Thyroid gland (tissue), 4 donors: ENCODE results near the gene NFYC. TPM values are rescaled to one million over a fixed set of nuclear protein-coding genes. Genes with fewer than 3 reads are reported as not detected.
A peak's percentile ranks its signal among the peaks of the same experiment; 100 is the strongest.

Source experiments
- DNase-seq, 2 donors: peaks; one replicate each; pipeline ENCODE4 v3.0.0-alpha.2; 2019
- H3K27ac ChIP-seq, 3 donors: fragments of 200-600 bp; sonication (generic); 1 replicate in 2 of 3; 2 replicates in 1 of 3; pipeline ENCODE4 v1.5.1; 2016 to 2019; ENCODE audit warnings: mild to moderate bottlenecking in 1 of 3, moderate library complexity in 1 of 3
- H3K27me3 ChIP-seq: fragments of 200-600 bp; sonication (generic); one replicate; pipeline ENCODE4 v1.5.1; 2019
- H3K36me3 ChIP-seq, 2 donors: fragments of 200-600 bp; sonication (generic); one replicate each; pipeline ENCODE4 v1.5.1; 2016 to 2019
- H3K4me1 ChIP-seq, 2 donors: fragments of 200-600 bp; sonication (generic); one replicate each; pipeline ENCODE4 v1.5.1; 2017 to 2019
- H3K4me3 ChIP-seq, 3 donors: fragments of 200-600 bp; sonication (generic); replicated peaks in 1 of 3; 1 replicate in 2 of 3; 2 replicates in 1 of 3; pipeline ENCODE4 v1.5.1; 2016; ENCODE audit warnings: mild to moderate bottlenecking in 1 of 3
- H3K9me3 ChIP-seq: fragments of 200-600 bp; sonication (generic); one replicate; pipeline ENCODE4 v1.5.1; 2017
- CTCF ChIP-seq, 6 experiments: fragments of 200-600 bp in 3 of 6; fragments of 450-650 bp in 3 of 6; sonication (generic) in 3 of 6; IDR thresholded peaks; one replicate each; pipeline ENCODE4 v1.5.1; 2016 to 2019; ENCODE audit warnings: antibody characterized with exemption in 6 of 6, mild to moderate bottlenecking in 2 of 6, inconsistent platforms in 1 of 6, moderate library complexity in 1 of 6
- POLR2A ChIP-seq, 2 donors: fragments of 450-650 bp; IDR thresholded peaks; one replicate each; pipeline ENCODE4 v1.6.1; 2017; ENCODE audit warnings: antibody characterized with exemption in 2 of 2, mild to moderate bottlenecking in 2 of 2, moderate library complexity in 1 of 2
- WGBS, 2 donors: methylation state at CpG; one replicate each; pipeline ENCODE4 v1.1.5; 2017; 5-methylcytosine and 5-hydroxymethylcytosine counted together
- intact Hi-C: fragments of 100-400 bp; cut with DNase I; formaldehyde crosslinking; loops from one replicate; pipeline ENCODE4 v1.15.1; 2023
- microRNA counts, 2 donors: library from miRNA; unstranded; fragments of <30 nt; microRNA quantifications; one replicate each; lab custom pipeline; 2016 to 2017
- microRNA-seq: library from miRNA; unstranded; fragments of <30 nt; microRNA quantifications from one replicate; pipeline ENCODE4, GENCODE V29; 2016
- small RNA-seq: library from RNA; depleted of rRNA; stranded (forward); fragments of <200 nt; gene quantifications from one replicate; pipeline ENCODE3, GENCODE V24; 2016
- total RNA-seq, 4 donors: library from RNA; depleted of rRNA; stranded (reverse); fragments of >200 nt; gene quantifications; one replicate each; pipeline ENCODE4 v1.2.3, GENCODE V29; 2016

Gene NFYC
- total RNA-seq, 4 donors from 2014 or later = 70.5 to 175 (median 96.7) TPM

- Histone ChIP-seq H3K4me3 (no peak overlapping the region), H3K27me3 (no peaks in the 10 kb centered on the region), H3K9me3 (no peaks in the 10 kb centered on the region), H3K4me1 (peaks cover 9 to 10% of the 10 kb centered on the region in 2 donors), H3K36me3 (no peaks in the 10 kb centered on the region), H3K27ac (no peak overlapping the region)
- TF ChIP-seq CTCF (IDR thresholded peaks at IDR 0.05) = no peak
- TF ChIP-seq POLR2A (IDR thresholded peaks at IDR 0.05) = no peak
- WGBS, 2 donors = 89 to 100% methylated on average over 2 to 3 of the region's 3 CpGs
- intact Hi-C loops = no loop called here
- DNase-seq = no peak
These were observed 128.8 kb downstream of the NFYC start for GRCh38 chr1:40820251-40820797.

MicroRNA genes within 50 kb of the gene (microRNA counts, 767-probe panel; counts per million panel counts)
- 3,669 to 6,985 counts per million in 2 donors for microRNA hsa-miR-30c-5p (lab: Ali Mortazavi, UCI)
- microRNA hsa-miR-30e-5p (lab: Ali Mortazavi, UCI) = 3,857 to 7,060 counts per million in 2 donors

Small RNA genes within 50 kb of the gene (microRNA-seq; reads per million reads assigned to microRNA genes)
- 57.8 reads per million, percentile 51 among the genes with 10 or more reads in this experiment for gene MIR30C1
- gene MIR30E = 8,478 reads per million, percentile 92 among the genes with 10 or more reads in this experiment

Small RNA genes within 50 kb of the gene (small RNA-seq; reads per million reads assigned to genes)
- gene MIR30C1 (1.4 reads per million, percentile 37 among the genes with 10 or more reads in this experiment), gene MIR30E (78.1 reads per million, percentile 96 among the genes with 10 or more reads in this experiment), gene RN7SL326P (not detected)

Other genes starting within 250 kb of the NFYC start
- gene ZFP69B, start 241.2 kb upstream of the NFYC start, total RNA-seq = 1 to 10 TPM in 1 of 4 donors, under 1 TPM in 1, not detected in 2; 0.40 to 1.0 TPM
- 1 to 10 TPM in 3 of 4 donors, under 1 TPM in 1; 0.92 to 4.8 (median 3.0) TPM for gene ZFP69, start 214.4 kb upstream of the NFYC start, total RNA-seq
- gene EXO5, start 182.9 kb upstream of the NFYC start, total RNA-seq = 10 to 100 TPM in 3 of 4 donors, 1 to 10 TPM in 1; 6.0 to 14.2 (median 11.2) TPM
- 1 to 10 TPM; 6.2 to 9.3 (median 7.1) TPM for gene ZNF684, start 160.1 kb upstream of the NFYC start, total RNA-seq
- gene RIMS3, start 26.0 kb upstream of the NFYC start, total RNA-seq = 1 to 10 TPM; 2.1 to 4.4 (median 3.5) TPM
- gene KCNQ4, start 92.1 kb downstream of the NFYC start, total RNA-seq = 1 to 10 TPM in 1 of 4 donors, under 1 TPM in 3; 0.11 to 1.1 (median 0.40) TPM
- gene CITED4, start 170.7 kb downstream of the NFYC start, total RNA-seq = 10 to 100 TPM in 3 of 4 donors, 1 to 10 TPM in 1; 8.8 to 28.1 (median 20.3) TPM